ENCODE data around the gene LOXL4. TPM values are rescaled to one million over a fixed set of nuclear protein-coding genes. Genes with fewer than 3 reads are reported as not detected.

LOXL4 gene
- total RNA-seq, 1 donor from 2014 or later: 0.92 TPM

DNA sequence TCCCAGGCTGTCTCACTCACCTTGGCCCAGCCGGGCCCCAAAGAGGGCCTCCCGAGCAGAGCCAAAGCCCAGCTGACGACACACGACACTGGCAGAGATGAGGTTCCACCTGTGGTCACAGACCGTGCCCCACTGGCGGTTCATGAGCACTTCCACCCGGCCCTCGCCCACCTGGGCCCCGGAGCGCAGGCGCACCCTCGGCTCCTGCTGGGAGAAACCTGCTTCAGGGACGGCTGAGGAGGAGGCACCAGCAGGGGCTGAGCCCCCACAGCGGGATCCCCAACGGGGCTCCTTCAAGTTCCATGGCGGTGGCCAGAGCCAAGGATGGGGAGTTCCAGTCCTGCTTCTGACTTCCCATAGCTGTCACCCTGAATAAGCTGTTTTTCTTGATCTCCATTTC is 10.0 kb downstream of the LOXL4 start:
- no peaks in the 10 kb centered on the region for H3K36me3 ChIP-seq
- no peaks in the 10 kb centered on the region for H3K27me3 ChIP-seq
- Mint-ChIP-seq H3K4me1 (no peaks in the 10 kb centered on the region), H3K27ac (no peak overlapping the region), H3K27me3 (ENCODE audit: insufficient read depth, low read depth) (peaks cover 5% of the 10 kb centered on the region), H3K36me3 (no peaks in the 10 kb centered on the region), H3K9me3 (no peaks in the 10 kb centered on the region), H3K4me3 (no peak overlapping the region)
- H3K9ac ChIP-seq: no peak overlapping the region
- H3F3A ChIP-seq (ENCODE audit: low read depth): no peaks in the 10 kb centered on the region
- no peaks in the 10 kb centered on the region for H3K79me2 ChIP-seq (ENCODE audit: low read depth)
- no peak for DNase-seq (ENCODE audit: low spot score)
- no peak overlapping the region for H3K27ac ChIP-seq
- H4K20me1 ChIP-seq (ENCODE audit: low read depth): no peaks in the 10 kb centered on the region
- H3K9me3 ChIP-seq (ENCODE audit: low read depth): no peaks in the 10 kb centered on the region
- H3K4me3 ChIP-seq: no peak overlapping the region
- no peak overlapping the region for H2AFZ ChIP-seq (replicated peaks)
- no peaks in the 10 kb centered on the region for H3K4me1 ChIP-seq
- TF ChIP-seq EZH2 (IDR thresholded peaks at IDR 0.05) (no peak), EZH2phosphoT487 (IDR thresholded peaks at IDR 0.05) (no peak)
- TF ChIP-seq, protein P1, sequence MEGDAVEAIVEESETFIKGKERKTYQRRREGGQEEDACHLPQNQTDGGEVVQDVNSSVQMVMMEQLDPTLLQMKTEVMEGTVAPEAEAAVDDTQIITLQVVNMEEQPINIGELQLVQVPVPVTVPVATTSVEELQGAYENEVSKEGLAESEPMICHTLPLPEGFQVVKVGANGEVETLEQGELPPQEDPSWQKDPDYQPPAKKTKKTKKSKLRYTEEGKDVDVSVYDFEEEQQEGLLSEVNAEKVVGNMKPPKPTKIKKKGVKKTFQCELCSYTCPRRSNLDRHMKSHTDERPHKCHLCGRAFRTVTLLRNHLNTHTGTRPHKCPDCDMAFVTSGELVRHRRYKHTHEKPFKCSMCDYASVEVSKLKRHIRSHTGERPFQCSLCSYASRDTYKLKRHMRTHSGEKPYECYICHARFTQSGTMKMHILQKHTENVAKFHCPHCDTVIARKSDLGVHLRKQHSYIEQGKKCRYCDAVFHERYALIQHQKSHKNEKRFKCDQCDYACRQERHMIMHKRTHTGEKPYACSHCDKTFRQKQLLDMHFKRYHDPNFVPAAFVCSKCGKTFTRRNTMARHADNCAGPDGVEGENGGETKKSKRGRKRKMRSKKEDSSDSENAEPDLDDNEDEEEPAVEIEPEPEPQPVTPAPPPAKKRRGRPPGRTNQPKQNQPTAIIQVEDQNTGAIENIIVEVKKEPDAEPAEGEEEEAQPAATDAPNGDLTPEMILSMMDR (IDR thresholded peaks at IDR 0.05): no peak
- H3K4me2 ChIP-seq: no peak overlapping the region

DNA sequence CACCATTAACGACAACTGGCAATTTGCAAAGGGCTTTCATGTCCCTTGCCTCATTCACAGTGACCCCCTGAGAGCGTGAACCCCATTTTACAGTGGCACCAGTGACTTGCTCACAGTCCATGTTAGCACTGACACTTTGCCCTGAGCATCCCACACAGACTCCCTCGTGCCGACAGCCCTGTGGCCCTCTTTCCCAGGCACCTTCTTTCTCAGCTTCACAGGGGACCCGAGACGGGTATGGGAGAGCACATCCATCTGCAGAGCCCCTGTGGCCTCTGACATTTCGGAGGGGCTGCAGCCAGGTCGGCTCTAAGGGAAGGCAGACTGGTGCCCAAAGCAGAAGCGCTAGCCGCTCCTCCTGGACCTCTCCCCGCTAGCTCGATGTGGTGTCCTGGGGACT is 10.8 kb downstream of the LOXL4 start:
- Mint-ChIP-seq H3K4me1 (no peaks in the 10 kb centered on the region), H3K27ac (no peak overlapping the region), H3K9me3 (no peaks in the 10 kb centered on the region), H3K36me3 (no peaks in the 10 kb centered on the region), H3K27me3 (ENCODE audit: insufficient read depth, low read depth) (peaks cover 5% of the 10 kb centered on the region), H3K4me3 (no peak overlapping the region)
- Histone ChIP-seq H3K79me2 (ENCODE audit: low read depth) (no peaks in the 10 kb centered on the region), H3F3A (ENCODE audit: low read depth) (no peaks in the 10 kb centered on the region), H3K9ac (no peak overlapping the region), H3K4me1 (no peaks in the 10 kb centered on the region), H3K36me3 (no peaks in the 10 kb centered on the region), H3K27me3 (no peaks in the 10 kb centered on the region), H2AFZ (replicated peaks) (no peak overlapping the region), H3K9me3 (ENCODE audit: low read depth) (no peaks in the 10 kb centered on the region), H3K4me2 (no peak overlapping the region), H3K4me3 (no peak overlapping the region), H4K20me1 (ENCODE audit: low read depth) (no peaks in the 10 kb centered on the region), H3K27ac (no peak overlapping the region)
- DNase-seq (ENCODE audit: low spot score): no peak
- TF ChIP-seq EZH2 (IDR thresholded peaks at IDR 0.05): no peak
- TF ChIP-seq EZH2phosphoT487 (IDR thresholded peaks at IDR 0.05): no peak
- TF ChIP-seq, protein P1 (IDR thresholded peaks at IDR 0.05): no peak

DNA sequence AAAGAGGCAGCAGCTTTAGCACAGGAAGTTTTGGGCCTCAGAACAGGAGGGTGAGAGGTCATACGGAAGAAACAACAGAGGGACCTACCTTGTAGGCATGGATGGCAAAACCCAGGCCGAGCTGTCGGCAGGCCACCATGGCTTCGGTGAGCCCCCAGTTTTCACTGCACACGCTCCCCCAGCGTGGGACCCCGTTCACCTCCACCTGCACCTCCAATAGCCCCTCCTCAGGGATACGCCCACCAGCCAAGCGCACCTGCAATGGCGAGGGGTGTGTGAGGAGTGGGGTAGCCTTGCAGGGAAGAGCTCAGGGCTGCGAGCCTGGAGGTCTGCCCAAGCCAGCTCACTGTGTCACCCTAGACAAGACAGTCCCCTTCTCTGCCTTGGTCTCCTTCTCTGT is 11.3 kb downstream of the LOXL4 start:
- peaks cover 5% of the 10 kb centered on the region for H3K27me3 Mint-ChIP-seq (ENCODE audit: insufficient read depth, low read depth)
- Histone ChIP-seq H3K9ac (no peak overlapping the region), H3F3A (ENCODE audit: low read depth) (no peaks in the 10 kb centered on the region), H3K36me3 (no peaks in the 10 kb centered on the region), H3K4me2 (no peak overlapping the region), H3K9me3 (ENCODE audit: low read depth) (no peaks in the 10 kb centered on the region), H4K20me1 (ENCODE audit: low read depth) (no peaks in the 10 kb centered on the region), H3K27ac (no peak overlapping the region), H3K4me3 (no peak overlapping the region), H3K4me1 (no peaks in the 10 kb centered on the region), H3K79me2 (ENCODE audit: low read depth) (no peaks in the 10 kb centered on the region), H2AFZ (replicated peaks) (no peak overlapping the region), H3K27me3 (no peaks in the 10 kb centered on the region)
- H3K36me3 Mint-ChIP-seq: no peaks in the 10 kb centered on the region
- H3K4me1 Mint-ChIP-seq: peaks cover 3% of the 10 kb centered on the region
- no peaks in the 10 kb centered on the region for H3K9me3 Mint-ChIP-seq
- no peak for DNase-seq (ENCODE audit: low spot score)
- H3K4me3 Mint-ChIP-seq: no peak overlapping the region
- TF ChIP-seq, protein P1 (IDR thresholded peaks at IDR 0.05): no peak
- no peak for TF ChIP-seq EZH2 (IDR thresholded peaks at IDR 0.05)
- TF ChIP-seq EZH2phosphoT487 (IDR thresholded peaks at IDR 0.05): no peak
- H3K27ac Mint-ChIP-seq: no peak overlapping the region
